ENCODE measurements around the gene CCND3. TPM values are rescaled to one million over a fixed set of nuclear protein-coding genes. Genes with fewer than 3 reads are reported as not detected.

The CCND3 gene
- total RNA-seq, 1 donor from 2014 or later = 37.9 TPM

DNA sequence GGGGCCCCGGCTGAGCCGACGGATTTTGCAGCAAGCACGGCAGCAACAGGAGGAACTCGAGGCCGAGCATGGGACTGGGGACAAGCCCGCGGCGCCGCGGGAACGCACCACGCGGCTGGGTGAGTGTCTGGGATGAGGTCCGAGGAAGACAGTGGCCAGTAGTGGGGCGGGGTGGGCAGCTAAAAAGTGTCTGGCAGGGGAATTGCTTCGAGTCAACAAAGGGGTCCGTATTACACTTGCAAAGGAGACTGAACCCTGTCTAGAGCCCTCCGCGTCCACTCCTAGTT lies 20.0 kb downstream of the CCND3 start:
- DNase-seq (ENCODE audit: low read depth in 2 of 2) = no peak

DNA sequence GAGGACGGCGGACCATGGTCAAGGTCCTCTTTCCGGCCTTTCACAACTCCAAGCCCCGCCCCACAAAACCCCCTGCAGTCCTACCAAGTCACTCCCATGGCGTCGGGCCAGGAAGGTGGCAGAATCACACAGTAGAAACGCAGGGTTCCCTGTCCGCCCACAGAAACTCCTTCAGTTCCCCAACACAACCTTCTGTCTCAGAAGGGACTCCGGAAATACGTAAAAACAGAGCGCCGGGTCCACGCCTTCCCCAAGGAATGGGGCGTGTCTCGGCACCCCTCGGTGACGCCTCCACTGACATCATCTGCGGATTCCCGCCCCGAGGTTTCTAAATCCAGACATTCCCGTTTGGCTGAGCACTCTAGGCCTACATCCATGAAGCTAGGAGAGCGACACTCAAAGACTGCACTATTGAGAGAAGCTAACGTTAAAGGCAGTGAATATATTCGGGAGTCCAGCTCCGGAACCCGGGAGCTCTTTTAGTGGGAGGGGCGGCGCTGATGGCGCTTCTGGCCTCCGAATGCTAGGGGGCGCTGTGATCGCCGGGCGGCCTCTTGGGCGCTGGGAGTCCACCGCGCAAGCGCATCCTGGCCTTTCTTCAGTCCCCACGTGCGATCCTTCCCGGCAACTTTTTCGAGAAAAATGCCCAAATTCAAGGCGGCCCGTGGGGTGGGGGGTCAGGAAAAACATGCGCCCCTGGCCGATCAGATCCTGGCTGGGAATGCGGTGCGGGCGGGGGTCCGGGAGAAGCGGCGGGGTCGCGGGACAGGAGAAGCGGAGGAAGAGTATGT lies 20.5 kb downstream of the CCND3 start, which contains the start of the genes BYSL and MED20:
Gene BYSL (plus strand): TSS at position 579 of the 791 bp plus-strand sequence. CDS start 64 bp downstream, at position 643.
Gene MED20 (minus strand): TSS at position 219 of the 791 bp plus-strand sequence. CDS start 121 bp downstream, at position 98.
- DNase-seq (ENCODE audit: low read depth in 2 of 2) = peak; percentile 94 to 96

DNA sequence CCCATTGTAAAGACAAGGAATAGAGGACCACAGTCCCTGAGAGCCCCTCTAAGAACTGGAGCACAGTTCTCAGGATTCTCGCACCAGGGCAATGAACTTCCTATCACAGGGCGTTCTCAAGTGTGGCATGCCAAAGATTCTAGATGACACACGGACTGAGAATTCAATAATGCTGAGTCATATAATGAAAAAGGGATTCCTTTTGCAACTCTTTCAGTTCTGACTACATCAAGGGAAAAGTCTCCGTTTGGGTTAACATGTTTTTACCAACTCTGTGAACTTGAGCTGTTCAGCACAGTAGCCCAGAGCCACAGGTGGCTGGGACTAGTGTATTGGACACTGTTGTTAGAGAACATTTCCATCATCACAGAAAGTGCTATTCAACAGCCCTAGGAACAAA lies 24.1 kb downstream of the CCND3 start:
- DNase-seq (ENCODE audit: low read depth in 2 of 2) = peak in 1 of 2 donors; percentile 91

DNA sequence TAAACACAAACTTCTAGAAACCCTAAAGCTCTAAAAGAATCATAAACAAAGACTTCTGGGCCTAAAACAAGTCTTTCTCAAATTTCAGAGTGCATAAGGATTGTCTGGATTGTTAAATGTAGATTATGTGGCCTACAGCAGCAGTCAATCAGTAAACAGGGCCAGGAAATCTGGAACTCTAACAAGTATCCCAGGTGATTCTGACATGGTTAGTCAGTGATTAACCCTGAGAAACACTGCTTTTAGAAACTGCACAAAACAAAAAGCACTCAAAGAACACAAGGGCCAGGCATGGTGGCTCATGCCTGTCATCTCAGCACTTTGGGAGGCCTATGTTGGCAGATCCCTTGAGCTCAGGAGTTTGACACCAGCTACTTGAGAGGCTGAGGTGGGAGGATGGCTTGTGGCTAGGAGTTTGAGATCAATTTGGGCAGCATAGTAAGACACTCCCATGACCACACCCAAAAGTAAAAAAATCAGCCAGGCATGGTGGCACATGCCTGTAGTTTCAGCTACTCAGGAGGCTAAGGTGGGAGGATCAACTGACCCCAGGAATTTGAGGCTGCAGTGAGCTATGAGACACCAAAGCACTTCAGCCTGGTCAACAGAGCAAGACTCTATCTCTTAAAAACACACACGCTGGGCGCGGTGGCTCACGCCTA lies 26.6 kb downstream of the CCND3 start:
- DNase-seq (ENCODE audit: low read depth in 2 of 2) = no peak

DNA sequence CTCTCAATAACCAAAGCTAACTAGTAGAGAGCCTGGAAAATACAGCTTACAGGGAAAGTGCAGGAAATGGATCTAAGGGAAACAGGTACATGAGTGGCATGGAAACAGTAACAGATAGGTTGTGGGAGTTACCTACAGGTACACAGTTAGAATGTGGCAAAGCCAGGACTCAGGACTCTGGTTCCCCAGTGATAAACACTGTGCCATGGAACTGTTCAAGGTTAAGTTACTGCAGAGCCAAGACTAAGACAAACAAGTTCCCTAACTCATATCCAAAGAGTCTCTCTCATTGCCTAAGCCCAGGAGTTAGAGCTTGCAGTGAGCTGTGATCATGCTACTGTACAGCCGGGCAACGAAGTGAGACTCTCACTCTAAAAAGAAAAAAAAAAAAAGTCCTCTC lies 27.3 kb downstream of the CCND3 start:
- DNase-seq (ENCODE audit: low read depth in 2 of 2) = no peak

DNA sequence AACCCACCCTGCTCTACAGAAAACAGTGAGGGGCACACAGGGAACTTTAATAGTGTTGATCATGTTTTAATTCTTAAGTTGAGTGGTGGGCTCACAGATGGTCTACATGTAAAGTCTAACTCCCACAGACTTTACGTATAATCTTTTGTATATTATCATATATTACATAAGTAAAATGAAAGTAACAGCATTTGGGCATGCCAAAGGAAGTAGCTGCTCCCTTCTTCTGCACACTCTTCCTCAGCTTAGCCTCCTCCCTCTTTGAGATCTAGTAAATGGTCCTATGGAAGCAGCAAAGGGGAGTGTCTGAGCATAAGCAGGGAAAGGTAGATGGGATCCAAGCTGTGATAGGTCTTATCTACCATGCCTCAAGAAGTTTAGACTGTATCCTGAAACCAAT lies 31.9 kb downstream of the CCND3 start:
- DNase-seq (ENCODE audit: low read depth in 2 of 2) = no peak

DNA sequence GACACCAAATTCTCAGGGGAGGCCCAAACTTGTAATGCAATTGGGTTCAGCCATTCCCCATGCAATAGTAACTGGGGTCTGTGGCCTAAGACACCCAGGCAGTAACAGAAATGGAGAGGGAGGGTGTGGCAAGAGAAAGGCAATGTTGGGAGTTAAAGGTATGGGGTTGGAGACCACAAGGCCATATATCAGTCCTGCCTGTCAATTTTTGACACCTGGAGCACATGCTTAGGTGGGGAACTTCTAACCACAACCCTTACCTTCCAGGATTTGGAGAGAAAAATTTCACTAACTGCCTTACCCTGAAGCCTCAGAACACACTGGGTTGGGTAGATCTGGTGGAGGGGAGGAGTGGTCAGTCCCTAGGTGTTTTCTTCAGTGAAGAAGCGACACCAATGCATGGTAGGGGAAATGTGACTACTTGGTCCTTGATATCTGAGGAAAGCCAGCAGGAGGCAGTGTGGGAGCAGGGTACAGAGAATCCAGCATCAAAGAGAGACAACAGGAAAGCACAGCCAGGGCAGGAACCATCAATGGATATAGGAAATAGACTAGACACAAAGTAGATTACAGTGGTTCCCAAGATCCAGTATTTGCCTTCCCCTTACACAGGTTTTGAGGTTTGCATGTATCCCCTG lies 39.6 kb downstream of the CCND3 start:
- peak; percentile 40 to 63 for DNase-seq (ENCODE audit: low read depth in 2 of 2)

DNA sequence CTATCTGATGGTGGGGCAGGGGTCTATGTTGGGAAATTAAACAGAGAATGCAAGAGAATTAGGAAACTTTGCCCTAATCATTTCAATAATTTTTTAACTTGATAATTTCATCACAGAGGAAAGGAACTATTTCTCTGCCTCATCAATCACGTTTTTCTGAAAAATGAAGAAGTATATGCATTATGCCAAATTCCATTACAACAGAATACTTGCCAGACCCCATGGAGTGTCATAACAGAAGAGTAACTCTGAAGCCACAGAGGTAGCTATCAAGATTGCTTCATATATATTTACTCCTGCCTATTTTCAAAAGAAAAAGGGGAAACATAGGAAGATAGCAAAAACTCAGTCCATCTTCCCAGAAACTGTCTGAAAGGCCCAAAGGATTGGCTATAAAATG lies 40.7 kb downstream of the CCND3 start:
- no peak for DNase-seq (ENCODE audit: low read depth in 2 of 2)

DNA sequence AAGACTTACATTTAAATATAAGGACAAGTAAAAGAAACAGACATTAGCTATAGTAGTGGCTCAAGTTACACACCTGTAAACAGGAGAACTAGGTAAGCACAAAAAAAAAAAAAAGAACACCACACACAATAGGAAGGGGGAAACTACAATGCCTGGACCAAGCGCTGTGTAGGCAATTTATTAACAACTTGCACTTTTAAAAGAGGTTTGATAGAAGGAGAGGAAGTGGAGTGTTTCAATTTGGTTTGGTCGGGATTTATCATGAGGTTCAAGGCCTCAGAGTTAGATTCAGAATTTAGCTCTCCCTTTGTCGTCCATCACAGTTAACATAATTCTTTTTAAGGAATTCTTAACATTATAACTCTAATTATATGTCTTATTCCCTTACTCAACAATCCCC lies 45.3 kb downstream of the CCND3 start:
- peak in 1 of 2 donors; percentile 5 for DNase-seq (ENCODE audit: low read depth in 2 of 2)

DNA sequence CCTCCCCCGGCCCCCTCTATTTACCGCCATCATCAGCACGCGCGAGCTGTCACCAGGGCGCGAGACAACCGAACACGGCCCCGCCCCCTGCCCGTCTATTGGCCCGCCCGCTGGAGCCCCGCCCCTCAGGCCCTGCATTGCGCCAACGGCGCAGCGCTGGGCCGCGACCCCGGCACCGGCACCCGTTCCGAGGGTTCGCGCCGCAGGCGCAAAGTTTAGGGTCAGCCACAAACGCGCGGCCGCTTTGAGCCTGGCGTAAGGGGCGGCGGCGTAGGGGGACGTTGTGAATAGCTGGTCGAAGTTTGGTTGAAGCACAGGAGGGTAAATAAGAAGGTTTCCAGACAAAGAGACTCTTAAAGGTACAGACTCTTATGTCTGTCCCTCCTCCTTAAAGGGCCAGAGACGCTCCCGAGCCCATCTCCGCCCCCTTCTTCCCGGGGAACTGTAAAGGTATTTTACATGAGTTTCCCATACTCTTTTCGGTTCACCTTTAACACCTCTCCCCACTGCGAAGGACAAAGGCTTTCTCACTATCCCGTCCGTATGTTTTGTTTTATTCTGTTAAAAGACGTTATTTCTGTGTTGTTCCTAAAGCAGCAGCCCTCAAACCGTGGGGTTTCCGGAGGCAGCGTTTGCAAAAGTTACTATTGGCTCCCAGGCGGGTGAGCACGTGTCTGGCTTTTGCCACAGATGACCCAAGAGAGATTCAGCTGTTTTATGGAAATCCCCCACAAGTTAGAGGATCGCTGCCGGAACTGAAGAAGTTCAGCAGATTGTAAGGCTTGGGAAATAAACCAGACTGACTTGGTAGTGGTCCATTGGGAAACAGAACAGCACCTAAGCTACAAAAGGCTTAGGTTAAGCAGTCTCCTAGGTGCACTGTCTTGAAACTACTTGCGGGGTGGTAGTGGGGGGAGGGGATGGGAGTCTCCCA lies 46.0 kb downstream of the CCND3 start, which contains the start of gene USP49:
Gene USP49 (minus strand): TSS at position 76 of the 934 bp plus-strand sequence. CDS start 88,392 bp downstream, outside the sequence.
- DNase-seq (ENCODE audit: low read depth in 2 of 2) = peak; percentile 91 to 93

DNA sequence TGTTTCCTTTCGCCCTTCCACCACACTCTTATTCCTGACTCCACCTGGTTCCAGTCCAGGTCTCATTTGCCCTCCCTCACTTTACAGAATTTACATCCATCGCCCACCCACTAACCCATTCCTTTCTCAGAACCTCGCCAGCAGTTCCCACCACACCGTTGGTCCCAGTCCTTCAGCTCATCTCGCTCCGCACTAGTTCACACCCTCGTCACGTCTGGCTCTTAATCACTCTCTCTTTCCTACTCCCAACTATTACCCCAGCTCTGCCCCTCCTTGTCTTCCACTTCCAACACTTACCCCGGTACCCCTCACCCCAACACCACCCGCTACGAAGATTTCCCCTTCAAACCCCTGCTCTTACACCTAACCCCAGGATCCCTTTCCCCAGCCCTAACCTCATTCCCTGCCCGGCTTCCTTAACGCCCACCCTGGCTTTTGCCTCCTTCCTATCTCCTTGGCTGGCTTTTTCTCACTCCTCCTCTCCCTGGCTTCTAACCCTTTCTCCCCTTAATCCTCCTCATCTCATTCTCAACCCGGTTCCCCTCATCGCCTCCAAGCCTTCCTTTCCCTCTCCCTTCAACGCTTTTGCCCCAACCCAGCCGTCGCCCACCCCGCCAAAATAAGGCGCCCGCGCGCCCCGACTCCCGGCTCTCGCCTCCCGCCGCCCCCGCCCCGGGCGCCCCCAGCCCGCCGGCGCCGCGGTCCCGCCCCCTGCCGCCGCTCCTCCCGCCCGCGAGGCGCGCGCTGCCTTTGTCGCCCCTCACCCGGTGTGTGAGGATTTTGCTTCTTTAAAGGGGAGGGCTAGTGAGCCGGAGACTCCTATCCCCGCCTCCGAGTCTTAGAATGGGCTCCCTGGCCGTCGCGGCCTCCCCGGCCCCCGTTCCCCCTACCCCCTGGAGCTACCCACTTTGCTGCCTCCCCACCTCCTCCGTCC lies 47.0 kb downstream of the CCND3 start:
- peak; percentile 16 to 29 for DNase-seq (ENCODE audit: low read depth in 2 of 2)

DNA sequence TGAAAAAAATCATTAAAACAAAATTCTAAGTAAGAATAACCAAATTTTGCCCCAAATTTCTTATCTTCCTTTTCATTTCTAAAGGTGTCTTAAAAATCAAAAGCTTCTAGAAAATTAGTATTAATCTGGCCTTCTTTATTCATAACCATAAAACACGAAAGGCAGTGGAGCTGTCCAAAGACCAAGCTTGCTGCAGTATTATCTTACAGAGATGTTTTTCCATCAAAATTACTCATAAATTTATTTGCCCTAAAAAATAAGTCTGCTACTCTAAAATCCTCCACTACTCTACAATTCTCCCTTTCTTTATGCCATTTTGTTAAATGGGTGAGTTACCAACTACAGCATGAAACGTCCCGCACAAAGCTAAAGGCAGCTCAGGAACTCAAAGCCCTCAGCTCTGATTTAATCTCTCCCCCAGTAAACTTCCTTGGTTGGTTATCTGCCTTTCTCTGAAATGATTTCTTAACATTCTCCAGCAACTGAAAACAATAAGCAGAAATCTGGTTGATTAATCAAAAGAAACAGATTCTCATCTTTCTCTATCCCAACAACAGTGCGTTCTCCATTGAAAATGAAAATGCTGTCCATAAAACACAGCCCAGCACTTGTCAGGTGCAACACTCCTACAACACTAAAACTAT lies 48.6 kb downstream of the CCND3 start:
- no peak for DNase-seq (ENCODE audit: low read depth in 2 of 2)

DNA sequence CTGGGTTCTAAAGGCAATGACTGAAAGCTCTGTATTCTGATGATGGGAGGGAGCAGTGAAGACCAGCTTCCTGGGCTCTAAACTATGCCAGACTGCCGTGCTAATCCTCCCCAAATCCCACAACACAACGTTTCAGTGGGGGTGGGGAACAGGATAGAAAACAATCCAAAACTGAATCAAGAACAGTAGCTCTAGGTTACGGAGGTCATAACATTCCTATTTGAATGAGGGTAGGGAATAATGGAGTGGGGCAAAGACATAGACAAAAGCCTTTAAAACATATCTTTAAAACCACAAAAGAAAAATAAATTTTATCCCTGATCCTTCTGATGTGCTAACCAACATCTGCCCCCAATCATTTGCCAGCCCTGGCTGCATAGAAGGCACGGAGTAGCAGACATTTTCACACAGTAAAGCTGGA lies 54.3 kb downstream of the CCND3 start:
- DNase-seq (ENCODE audit: low read depth in 2 of 2) = no peak

DNA sequence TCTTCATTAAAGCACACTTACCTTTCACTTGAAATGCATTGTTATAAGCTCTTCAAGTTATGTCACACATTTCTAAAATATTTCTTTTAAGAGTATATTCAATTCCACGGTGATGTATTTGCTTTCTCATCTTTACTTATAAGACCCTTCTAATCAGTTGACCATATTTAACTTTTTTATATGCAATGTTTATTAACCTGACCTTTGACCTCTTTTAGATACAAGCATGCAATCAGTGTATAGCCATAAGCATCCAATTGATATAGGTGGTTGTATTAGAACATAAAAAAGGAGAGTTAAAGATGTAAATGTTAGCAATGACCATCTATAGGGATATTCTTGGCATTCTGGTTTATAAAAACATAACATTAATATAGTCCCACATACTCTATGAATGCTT lies 55.7 kb downstream of the CCND3 start:
- DNase-seq (ENCODE audit: low read depth in 2 of 2) = no peak

DNA sequence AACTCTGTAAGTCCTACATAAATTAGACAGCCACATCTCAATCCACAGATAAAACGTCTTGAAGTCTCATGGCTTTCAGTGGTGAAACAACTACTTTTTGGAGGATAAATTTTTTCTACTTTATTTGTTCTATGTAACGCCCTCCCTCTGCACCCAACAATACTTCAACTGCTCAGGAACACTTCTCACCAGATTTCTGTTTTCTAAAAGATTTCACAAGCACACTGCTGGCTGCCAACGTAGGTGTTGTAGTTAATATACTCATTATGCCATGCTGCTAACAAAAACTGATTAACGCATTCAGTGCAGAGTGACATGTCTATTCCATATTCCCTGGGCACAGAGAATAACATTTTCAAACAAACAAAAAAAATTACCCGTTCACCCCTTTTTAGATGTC lies 56.7 kb downstream of the CCND3 start:
- DNase-seq (ENCODE audit: low read depth in 2 of 2) = no peak

Measured in lung microvascular endothelial cell (primary cell).